ENCODE results near the gene NRG3.
"Not testable (repeated sequence)": the region's sequence is repeated elsewhere in the genome, so short reads cannot be mapped to it uniquely, and the experiment has no call there.

Gene NRG3

DNA sequence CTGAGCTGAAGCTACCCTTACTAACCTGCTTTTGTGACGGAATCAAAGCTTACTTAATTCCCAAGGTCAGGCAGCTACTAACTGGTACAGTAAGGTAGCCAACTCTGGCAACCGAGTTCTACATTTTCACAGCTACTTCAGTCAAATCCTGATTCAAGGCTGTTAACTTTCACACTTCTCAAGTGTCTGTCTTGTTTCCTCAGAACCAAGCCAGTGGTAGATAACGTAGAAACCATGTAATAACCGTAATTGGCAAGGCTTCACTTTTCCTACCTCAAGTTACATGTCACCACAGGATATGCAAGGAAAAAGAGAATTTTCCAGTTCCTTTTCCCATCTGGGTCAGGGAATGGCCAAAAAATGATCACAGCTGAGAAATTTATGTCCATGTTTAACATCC, 746.7 kb downstream of the NRG3 start:
- no peak for DNase-seq

DNA sequence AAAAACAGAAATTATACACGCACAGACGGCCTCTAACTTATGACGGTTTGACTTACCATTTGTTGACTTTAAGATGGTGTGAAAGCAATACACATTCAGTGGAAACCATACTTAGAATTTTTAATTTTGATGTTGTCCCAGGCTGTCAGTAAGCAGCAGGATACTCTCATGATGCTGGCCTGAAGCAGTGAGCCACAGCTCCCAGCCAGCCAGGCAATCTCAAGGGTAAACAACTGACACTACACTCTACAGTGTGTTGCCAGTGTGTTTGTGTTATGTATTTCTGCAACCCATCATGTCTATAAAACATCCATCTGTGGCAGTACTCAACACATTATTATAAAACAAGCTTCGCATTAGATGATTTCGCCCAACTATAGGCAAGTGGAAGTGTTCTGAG, 747.5 kb downstream of the NRG3 start:
- DNase-seq, result no peak

DNA sequence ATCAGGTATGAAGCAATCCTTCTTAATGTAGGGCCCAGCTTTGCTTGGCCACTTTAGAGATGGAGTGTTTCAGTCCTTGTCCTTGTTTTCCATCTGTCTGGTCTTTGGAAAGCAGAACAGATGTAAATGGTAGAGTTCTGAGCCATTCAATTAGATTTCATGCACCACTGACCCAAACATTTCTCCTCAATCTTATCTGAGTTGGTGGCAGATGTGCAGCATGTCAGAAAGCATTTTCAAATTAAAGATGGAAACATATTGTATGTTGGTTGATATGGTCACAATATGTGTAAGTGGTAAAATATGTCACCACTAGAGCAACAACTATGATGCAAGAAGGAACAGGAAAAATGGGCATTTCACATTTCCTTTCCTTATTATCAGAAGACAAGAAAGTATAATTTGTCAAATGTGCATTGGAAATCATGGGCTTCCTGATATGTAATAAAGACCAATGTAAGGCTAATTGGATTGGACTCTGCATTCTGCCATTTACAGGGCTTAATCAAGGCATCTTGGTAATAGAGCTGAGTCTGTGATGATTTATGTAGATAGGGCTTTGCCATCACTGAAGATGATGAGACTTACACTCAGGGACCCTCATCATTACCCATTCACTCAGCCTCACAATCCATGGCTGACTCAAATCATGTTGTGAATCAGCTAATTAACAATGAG, 750.7 kb downstream of the NRG3 start:
- DNase-seq, result no peak

DNA sequence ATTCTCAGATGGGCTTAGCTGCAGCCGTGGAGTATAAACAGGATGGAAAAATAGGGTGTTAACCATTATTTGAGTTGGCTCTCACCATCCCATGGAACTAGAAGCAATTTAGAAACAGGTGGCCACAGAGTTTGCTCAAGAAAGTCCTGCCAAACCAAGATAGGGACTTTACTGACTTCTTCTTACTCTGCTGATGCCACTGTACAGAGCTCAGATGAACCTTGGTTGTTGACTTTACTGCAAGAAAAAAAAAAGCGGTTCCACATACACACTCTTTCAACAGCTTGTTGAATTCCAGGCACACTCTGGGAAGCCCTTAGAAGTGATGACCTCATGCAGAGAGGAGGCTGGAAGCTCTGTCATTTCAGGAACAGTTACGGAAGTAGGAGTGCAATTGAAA, 753.4 kb downstream of the NRG3 start:
- DNase-seq, result no peak

DNA sequence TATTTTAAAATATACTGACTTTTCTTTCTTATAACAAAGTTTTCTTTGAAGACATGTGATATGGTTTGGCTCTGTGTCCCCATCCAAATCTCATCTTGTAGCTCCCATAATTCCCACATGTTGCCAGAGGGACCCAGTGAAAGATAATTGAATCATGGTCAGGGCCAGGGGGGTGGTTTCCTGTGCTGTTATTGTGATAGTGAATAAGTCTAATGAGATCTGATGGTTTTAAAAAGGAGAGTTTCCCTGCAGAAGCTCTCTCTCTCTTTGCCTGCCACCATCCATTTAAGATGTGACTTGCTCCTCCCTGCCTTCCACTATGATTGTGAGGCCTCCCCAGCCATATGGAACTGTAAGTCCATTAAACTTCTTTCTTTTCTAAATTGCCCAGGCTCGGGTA, 768.1 kb downstream of the NRG3 start:
- DNase-seq, result no peak

DNA sequence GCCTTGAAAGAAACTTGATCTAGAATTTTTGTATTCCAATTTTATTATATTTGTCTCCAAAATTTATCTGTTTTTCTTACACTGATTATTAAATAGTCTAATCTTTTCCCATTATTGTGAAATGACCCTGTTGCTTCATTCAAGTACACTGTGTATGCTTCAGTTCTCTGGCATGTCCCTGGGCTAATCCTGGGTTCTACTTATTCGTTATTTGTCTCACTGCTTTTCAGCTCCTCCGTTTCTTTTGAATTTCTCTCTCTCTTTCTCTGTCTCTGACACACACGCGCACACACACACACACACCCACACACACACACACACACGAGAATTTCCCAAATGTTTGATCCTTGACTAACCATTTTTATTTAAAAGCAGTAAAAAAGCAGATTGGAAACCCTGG, 768.6 kb downstream of the NRG3 start:
- no peak for DNase-seq

DNA sequence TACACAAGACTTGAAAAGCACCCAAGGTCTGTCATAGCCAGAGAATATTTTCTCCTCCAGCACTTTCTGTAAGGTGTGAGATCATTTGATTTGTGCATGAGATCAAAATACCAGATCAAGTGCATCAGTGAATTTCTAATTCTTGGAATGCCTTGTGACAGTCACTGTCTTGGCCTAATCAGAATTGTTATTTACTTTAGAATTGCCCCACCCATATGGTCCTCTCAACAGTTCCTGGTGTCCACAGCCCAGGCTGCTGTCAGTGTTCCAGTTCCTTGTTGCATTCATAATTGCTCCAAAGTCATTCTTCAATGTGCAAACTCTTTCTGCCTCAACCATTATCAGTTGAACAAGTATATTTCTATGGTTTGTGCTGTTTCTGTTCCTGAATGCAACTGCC, 770.2 kb downstream of the NRG3 start:
- no peak for DNase-seq

DNA sequence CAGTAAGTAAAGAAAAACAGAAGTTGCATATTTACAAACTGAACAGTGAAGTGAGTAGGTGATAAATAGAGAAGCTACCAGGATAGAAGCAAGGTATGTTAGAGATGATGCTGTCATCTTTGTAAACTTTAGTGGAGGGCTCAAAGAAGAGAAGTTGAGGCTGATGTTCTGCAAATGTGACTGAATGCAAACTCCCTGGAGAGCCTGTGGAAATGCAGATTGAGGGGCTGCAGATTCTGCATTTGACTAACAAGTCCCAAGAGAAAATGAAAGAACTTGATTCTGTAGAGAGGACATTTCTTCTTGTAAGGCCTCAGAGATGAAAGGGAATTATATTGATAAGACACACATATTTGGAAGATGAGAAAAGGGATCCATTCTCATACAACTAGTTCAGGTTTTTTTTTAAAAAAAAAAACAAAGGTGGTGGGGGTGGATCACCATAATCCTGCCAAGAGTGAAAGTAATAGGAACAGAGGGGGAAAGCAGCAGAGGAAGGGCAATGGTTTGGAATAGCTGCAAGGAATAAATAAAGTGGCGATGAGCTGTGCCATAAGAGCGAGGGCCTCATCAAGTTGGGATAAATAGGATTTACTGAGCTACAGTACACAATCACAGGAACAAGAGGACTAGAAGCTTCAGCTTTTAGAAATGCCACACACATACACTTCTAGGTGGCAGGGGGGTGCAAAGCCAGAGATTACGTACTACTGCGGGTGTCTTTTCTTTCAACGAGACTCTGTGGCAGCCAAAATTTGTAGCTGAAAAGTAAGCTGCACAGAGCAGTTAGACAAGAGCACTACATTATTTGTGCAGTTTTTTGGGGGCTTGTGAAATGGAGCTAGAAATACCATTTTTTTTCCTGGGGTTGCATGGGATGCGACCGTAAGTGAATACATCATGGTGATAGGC, 778.5 kb downstream of the NRG3 start:
- no peak for DNase-seq

DNA sequence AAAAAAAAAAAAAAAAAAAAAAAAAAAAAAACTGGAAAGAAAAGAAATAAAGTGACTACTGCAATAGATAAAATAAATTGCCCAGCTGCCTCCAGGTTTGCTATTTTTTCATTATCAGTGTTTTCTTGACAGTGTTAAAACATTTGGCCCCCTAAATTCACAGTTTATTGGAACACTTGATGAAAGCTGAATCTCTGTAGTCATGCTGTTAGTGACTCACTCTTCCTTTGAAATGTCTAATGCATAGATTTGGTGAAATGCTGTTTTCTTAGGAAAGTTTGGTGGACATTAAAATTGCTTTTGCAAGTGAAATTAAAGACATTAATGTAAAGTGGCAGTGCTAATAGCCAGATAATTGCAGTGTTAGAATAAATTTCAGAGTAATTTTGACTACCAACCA, 785.2 kb downstream of the NRG3 start:
- DNase-seq, result no peak

DNA sequence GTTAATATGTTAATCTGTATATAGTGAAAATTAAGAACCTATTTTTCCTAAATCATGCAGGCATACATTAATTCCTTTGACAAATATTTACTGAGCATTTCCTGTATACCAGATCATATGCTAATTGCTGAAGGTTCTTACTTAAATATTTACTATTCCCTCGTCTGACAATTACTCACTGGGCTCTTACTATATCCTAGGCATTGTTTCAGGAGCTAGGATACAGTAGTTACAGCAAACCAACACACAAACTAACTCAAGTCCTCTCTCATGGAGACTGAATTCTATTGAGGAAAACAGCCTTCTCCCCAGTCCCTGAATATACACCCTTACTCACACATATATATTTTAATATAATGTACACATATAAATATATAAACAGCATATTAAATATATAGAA, 786.0 kb downstream of the NRG3 start:
- DNase-seq, result no peak

DNA sequence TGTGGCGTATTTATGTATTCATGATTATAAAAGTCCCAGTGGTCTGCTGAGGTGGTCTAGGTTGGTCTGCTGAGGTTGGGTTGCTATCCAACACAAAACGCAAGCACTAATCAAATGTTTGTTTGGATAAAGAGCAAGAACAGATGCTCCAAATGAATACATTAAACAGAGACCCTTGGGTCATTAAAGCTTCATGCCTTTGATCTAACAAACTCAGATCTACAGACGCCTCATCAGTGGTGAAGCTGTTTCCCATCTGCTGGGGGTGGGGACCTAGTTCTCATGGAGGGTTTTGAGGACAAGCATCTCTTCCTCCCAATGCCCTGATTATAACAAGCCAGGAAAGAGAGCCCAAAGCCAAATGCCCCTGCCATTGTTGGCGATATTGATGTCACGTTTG, 786.7 kb downstream of the NRG3 start:
- DNase-seq, result no peak

DNA sequence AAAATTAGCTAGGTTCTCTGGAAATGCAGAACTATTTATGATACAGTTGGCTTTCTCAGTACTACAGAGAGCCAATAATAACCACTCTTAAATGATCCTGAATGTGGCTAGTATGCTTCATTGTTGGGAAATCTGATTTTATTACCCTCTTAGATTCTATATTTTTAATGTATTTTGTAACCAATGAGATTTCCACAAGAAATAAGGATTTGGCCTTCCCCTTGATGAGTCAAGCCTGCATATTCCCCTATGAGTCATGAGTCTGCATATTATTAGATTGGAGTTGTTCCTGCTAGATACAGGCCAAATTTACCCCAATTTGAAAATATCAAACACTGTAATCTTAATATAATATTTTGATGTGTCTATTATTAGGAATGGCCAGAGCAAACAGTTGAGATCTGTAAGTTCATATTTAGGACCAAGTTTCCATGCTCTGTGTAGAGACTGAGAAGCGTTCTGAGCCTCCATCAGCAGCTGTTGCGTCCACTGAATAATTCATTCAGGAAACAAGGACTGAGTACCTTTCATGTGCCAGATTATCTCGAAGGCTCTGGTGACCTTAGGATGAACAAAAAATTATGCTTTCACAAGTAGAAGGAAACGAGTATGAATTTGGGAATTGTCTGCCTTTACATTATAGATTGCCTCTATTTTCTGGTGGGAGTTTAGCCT, 793.4 kb downstream of the NRG3 start:
- no peak for DNase-seq

DNA sequence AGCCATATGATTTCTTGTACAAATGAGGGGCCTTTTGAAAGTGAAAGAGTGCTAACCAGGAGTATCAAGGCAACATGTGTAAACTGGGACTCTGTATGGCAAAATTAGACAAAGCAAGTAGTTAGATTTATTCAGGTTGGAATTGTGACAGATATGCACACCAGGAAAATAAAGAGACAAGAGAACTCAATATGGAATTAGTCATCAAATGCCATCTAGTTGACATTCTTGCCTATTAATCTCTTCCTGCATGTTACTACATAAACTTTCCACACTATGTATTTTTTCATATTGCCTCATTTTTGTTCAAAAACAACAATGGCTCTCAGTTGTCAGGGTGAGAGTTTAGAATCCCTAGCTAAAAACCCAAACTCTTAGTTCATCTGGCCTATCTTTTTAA, 799.0 kb downstream of the NRG3 start:
- no peak for DNase-seq

DNA sequence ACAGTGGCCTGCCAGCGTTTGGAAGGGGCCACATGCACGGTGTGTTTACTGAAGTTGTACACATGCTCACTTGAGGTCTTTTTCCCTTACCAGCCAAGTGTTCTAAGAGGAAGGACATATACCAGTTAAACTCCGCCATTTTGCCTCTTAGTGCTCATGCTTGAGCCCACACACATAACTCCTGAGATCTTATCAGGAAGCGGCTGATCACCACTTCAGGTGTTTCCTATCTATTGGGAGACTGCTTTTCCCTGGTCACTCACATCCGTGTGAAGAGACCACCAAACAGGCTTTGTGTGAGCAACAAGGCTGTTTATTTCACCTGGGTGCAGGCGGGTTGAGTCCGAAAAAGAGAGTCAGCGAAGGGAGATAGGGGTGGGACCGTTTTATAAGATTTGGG, 802.9 kb downstream of the NRG3 start:
- DNase-seq, result not testable (repeated sequence)

DNA sequence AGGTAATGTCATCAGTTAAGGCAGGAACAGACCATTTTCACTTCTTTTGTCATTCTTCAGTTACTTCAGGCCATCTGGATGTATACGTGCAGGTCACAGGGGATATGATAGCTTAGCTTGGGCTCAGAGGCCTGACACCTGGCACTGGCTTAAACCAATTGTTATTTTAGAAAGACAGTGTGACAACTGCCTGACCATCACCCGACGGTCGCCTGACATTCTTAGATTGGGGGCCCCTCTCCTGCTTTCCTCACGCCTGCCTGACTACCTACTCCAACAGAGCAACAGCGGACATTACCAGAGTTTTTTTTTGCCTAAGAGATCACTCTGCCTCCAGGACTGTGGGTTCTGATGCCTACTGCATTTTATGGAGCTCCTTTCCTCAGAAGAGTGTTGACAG, 803.5 kb downstream of the NRG3 start:
- DNase-seq, result not testable (repeated sequence)

DNA sequence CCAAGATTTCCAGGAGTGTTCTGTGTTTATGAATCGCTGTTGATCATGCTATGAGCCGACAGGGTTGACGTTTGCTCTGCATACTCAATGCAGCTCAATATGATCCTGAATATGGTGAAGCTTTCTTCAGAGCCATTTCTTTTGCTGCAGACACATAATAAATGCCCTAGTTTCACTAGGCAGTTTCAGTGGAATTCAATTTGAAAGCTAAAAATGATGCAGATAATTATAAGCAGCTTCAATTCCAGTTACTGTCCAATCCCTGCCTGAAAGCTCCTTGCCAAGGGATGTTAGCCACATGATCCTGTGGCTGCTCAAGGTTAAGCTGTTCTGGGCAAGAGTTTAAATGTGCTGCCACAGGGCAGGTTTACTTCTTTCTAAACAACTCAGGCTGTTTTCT, 805.6 kb downstream of the NRG3 start:
- DNase-seq, result no peak

DNA sequence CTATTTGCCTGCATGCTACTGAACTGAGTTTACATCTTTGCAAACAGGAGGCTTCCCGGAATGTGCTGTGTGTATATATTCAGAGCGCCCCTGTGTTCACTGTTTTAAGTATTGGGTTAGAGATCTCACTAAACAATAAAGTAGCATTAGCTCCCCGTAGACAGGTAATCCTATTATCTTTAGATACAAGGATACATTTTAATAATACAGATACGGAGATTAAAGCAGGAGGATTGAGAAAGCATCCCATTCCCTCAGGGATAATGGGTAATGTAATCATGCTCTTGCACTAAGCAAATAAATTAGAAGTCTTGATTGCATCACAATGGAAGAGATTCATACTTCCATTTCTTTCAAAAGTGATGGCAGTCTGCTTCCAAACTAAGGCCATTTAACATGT, 809.0 kb downstream of the NRG3 start:
- DNase-seq, result no peak

DNA sequence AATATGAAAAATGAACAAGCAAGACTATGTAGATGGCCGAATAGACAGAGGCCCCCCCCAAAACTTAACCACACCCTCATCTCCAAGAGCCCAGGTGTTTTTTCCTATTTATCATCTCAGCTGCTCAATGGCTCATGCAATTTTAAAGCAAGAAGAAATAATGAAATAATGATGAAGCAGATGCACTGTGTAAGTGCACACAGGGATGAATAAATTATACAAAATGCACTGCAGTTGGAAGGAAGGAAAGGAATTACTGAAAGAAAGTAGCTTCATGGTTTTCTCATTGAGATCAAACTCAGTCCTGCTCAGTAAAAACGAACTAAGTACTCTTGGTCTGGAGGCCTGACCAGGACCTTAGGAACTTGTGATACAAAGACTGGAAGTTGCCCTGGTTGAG, 810.1 kb downstream of the NRG3 start:
- DNase-seq, result no peak

DNA sequence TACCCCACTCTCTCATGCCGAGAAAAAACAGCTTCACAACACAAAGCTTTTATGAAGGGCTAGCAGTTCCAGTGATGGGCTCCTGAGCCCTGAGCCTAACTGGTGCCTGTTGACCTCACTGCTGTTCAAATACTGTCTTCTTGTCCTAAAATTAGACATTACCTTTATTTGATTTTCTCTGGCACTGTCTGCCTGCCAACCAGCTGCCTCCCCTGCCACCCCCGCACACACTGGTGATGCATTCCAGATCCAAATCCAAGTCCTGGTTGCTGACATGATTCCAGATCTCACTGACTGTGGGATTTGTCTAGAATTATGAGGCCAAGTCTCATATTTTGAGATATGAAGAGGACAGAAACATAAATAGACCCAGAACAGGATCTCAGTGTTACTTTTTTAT, 816.2 kb downstream of the NRG3 start:
- DNase-seq, result no peak

DNA sequence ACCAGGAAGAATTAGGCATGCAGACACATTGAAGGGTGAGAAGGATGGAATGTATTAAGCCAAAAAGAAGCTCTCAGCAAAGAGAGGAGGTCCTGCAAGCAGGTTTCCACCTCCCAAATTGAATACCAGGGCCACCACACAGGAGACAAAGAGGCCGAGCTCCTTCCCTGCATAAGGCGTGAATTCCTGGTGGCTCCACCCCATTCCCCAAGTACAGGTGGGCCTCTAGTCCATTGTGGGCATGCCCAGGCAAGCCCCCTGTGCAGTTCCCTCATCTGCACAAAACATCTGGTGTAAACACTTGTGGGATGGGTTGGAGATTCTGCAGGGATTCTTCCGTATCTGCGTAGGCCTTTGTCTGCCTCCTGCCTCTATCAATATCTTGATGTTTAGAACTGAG, 817.5 kb downstream of the NRG3 start:
- no peak for DNase-seq

DNA sequence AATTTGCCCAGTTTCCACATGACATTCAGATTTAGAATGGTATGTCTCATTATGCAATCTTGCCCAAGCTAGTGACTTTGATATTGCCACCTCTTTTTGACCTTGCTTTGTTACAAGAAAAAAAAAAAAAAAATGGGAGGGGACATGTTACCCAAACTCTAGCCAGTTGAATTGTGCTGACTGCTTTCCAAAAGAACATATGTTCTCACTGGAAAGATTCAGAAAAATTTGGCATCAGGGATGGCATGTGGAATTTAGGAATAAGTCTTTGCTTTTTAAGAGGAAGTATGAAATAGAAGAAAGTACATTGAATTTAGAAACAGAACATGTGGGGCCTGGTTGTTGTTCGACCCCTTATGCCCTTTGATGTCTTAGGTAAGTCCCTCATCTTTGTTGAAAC, 846.8 kb downstream of the NRG3 start:
- DNase-seq, result no peak

DNA sequence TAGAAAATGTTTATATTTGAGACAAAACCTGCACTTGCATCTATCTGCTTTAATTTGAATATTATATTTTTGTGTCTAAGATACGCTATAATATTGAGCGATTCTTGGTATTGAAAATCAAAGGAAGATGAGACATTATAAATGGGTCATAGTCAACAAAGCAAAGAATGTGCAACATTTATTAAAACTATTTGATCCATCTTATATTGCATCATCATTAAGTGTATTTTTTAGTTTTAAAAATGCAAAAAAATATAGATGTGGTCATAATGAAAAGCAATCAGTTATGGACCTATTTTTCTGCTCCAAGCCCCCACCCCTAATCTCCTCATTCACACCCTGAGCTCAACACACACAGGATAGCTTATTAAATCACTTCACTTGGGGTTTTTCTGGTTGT, 847.3 kb downstream of the NRG3 start:
- DNase-seq, result no peak

DNA sequence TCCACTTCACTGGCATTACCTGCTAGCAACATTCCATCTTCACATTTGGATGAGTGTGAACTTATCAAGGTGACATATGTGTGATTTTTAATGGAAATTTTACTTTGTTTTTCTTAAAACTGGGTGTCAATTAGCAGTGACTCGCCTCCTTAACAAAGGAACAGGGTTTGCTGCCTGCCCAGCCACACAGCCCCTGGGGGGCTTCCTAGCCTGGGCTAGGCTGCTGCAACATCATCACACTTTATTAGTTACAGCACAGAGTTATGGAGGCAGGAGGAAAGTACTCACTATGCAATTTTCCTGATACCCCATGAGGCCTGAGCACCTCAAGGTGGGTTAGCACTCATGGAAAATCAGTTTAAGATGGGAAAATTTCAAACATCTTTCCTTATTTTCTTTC, 861.3 kb downstream of the NRG3 start:
- DNase-seq, result no peak

DNA sequence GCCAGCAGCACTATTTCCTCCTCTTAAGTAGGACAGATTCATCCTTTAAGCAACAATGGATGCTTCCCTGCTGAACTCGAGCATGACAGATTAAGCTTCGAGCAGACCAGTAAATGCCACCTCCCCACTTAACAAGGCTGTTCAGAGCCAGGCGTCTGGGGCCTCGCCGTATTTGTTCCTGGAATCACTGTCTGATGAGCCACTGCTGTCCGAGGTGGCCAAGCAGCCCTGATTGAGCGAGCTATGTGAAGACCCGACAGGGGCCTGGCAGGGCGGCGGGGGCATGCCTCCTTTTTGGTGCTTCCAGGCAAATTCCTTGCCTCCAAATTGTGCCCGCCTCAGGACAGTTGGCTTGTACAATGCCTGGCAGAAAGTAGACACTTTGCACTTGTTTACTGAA, 862.6 kb downstream of the NRG3 start:
- DNase-seq, result no peak

Data from CD4-positive, alpha-beta T cell treated with Interleukin-6 for 4 hours (primary cell).